ENCODE results near the gene DDX25.

The DDX25 gene

DNA sequence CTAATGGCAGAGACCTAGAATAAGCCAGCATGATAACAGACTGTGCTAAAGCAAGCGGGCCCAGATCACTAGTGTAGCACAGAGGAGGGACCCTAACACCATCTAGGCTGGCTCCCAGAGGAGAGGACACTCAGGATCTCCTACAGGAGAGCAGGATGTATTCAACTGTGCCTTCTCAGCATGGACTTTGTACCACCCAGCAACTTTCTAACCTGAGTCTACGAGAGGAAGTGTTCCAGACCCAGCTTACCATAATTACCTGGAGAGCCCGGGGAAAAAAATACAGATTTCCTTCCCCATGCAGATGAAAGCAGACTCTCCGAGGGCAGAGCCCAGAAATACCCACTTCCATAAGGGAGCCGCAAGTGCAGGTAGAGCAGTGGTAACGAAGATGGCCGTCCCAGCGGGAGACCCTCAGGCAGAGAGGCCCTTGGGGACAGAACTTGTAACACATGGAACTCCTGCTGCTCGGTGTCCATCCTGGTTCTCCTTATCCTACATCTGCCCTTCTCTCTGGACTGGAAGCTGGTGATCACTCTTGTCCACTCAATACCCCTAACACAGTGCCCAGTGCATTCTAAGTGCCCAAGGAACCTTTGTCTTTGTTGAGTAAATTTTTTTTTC lies 20.2 kb downstream of the DDX25 start:
- no peak overlapping the region for H3K9ac ChIP-seq (ENCODE audit: low read length)
- H4K91ac ChIP-seq (ENCODE audit: low read depth, low read length) = peak overlapping the region; percentile 39
- H3K27me3 ChIP-seq (ENCODE audit: insufficient read depth, low read length) = no peaks in the 10 kb centered on the region
- H2BK12ac ChIP-seq (ENCODE audit: low read length) = peak overlapping the region; percentile 79
- H3K4me2 ChIP-seq (ENCODE audit: low read length) = no peak overlapping the region
- H3K27ac ChIP-seq (ENCODE audit: low read depth, low read length) = no peak overlapping the region
- no peak overlapping the region for H4K12ac ChIP-seq (ENCODE audit: low read depth, low read length)
- WGBS (ENCODE audit: extremely low coverage, insufficient coverage, insufficient read length) = no CpG with 5 or more reads among the region's 9 CpGs
- no peak overlapping the region for H2AK5ac ChIP-seq (ENCODE audit: low read length)
- H3K14ac ChIP-seq (ENCODE audit: low read length) = peak overlapping the region; percentile 1
- H3K4ac ChIP-seq (ENCODE audit: low read depth, low read length) = no peak overlapping the region
- peaks cover 12 to 18% of the 10 kb centered on the region in 2 experiments for H3K4me1 ChIP-seq (ENCODE audit: control insufficient read depth in 1 of 2, insufficient read depth in 2 of 2, low read length in 2 of 2)
- H3K9me3 ChIP-seq (ENCODE audit: insufficient read depth, low read depth, low read length) = no peaks in the 10 kb centered on the region
- H2AFZ ChIP-seq (ENCODE audit: insufficient read depth, low read length, poor library complexity) = peak overlapping the region; percentile 60
- H3K23ac ChIP-seq (ENCODE audit: low read length) = no peak overlapping the region
- H3K79me2 ChIP-seq (ENCODE audit: control insufficient read depth, insufficient read depth, low read length, poor library complexity) = no peaks in the 10 kb centered on the region
- H3K4me3 ChIP-seq (ENCODE audit: low read depth, low read length) = no peak overlapping the region
- H2BK5ac ChIP-seq (ENCODE audit: low read depth, low read length, poor library complexity) = peak overlapping the region; percentile 45
- H4K8ac ChIP-seq (ENCODE audit: low read depth, low read length) = no peak overlapping the region
- no peak overlapping the region for H3K18ac ChIP-seq (ENCODE audit: low read length)
- H3K36me3 ChIP-seq (ENCODE audit: control insufficient read depth in 1 of 2, insufficient read depth in 2 of 2, low read length in 2 of 2) = no peaks in the 10 kb centered on the region
- no peak for DNase-seq
- H3K79me1 ChIP-seq (ENCODE audit: low read length) = peaks cover 4% of the 10 kb centered on the region
- no peak overlapping the region for H2BK120ac ChIP-seq (ENCODE audit: insufficient read depth, low read length, poor library complexity)

DNA sequence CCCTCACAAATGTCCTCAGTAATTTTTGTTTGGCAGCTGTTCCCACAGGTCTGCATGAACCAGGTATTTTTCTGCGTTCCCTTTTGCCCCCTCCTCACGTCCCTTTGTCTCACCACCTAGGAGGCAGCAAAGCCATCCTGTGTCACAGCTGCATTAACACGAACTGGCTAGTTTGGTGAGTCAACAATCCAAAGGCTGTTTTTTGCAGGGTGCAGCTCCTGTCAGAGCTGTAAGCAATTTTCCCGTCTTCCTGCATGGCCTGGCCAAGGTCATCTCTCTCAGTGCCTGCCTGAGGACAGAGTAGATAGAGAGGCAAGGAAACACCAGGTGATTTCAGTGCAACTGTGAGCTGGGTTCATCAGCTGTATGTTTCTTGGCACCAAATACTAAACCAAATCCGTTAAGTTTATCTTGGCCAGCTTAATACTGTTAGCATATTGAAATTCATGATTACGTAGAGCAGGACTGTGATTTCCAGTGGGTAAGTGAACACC lies 21.0 kb downstream of the DDX25 start:
- DNase-seq = no peak
- no peak overlapping the region for H2AK5ac ChIP-seq (ENCODE audit: low read length)
- H2BK12ac ChIP-seq (ENCODE audit: low read length) = peak overlapping the region; percentile 50
- no peak overlapping the region for H3K4me3 ChIP-seq (ENCODE audit: low read depth, low read length)
- H3K79me1 ChIP-seq (ENCODE audit: low read length) = peaks cover 4% of the 10 kb centered on the region
- H3K23ac ChIP-seq (ENCODE audit: low read length) = no peak overlapping the region
- no peak overlapping the region for H3K18ac ChIP-seq (ENCODE audit: low read length)
- H3K27me3 ChIP-seq (ENCODE audit: insufficient read depth, low read length) = no peaks in the 10 kb centered on the region
- no peaks in the 10 kb centered on the region for H3K79me2 ChIP-seq (ENCODE audit: control insufficient read depth, insufficient read depth, low read length, poor library complexity)
- no peaks in the 10 kb centered on the region for H3K9me3 ChIP-seq (ENCODE audit: insufficient read depth, low read depth, low read length)
- H3K36me3 ChIP-seq (ENCODE audit: control insufficient read depth in 1 of 2, insufficient read depth in 2 of 2, low read length in 2 of 2) = no peaks in the 10 kb centered on the region
- no peak overlapping the region for H3K4me2 ChIP-seq (ENCODE audit: low read length)
- H4K91ac ChIP-seq (ENCODE audit: low read depth, low read length) = no peak overlapping the region
- H2BK5ac ChIP-seq (ENCODE audit: low read depth, low read length, poor library complexity) = no peak overlapping the region
- no peak overlapping the region for H4K8ac ChIP-seq (ENCODE audit: low read depth, low read length)
- no CpG with 5 or more reads among the region's 6 CpGs for WGBS (ENCODE audit: extremely low coverage, insufficient coverage, insufficient read length)
- no peak overlapping the region for H2AFZ ChIP-seq (ENCODE audit: insufficient read depth, low read length, poor library complexity)
- H3K27ac ChIP-seq (ENCODE audit: low read depth, low read length) = no peak overlapping the region
- H3K9ac ChIP-seq (ENCODE audit: low read length) = no peak overlapping the region
- no peak overlapping the region for H3K14ac ChIP-seq (ENCODE audit: low read length)
- no peak overlapping the region for H4K12ac ChIP-seq (ENCODE audit: low read depth, low read length)
- H3K4me1 ChIP-seq (ENCODE audit: control insufficient read depth in 1 of 2, insufficient read depth in 2 of 2, low read length in 2 of 2) = peaks cover 12 to 18% of the 10 kb centered on the region in 2 experiments
- no peak overlapping the region for H3K4ac ChIP-seq (ENCODE audit: low read depth, low read length)
- H2BK120ac ChIP-seq (ENCODE audit: insufficient read depth, low read length, poor library complexity) = no peak overlapping the region

DNA sequence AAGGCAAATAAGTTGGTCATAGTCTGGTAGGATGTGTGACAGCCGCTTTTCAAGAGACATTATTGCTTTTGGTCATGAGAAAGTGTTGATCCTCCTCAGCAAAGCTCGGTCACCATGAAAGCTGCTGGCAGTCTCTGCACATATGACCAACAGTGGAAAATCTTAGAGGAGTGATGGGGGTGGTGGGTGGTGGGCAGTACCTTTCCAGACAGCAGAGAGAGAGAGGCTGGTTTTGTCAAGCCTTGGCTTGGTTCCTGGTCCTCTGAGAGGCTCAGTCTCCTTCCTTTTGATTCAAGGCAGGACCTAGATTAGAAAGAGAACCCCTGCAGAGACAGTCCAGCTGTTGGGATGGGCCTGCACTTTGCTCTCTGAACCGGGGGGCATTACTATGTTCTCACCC lies 21.5 kb downstream of the DDX25 start:
- DNase-seq = no peak
- Histone ChIP-seq H3K79me2 (ENCODE audit: control insufficient read depth, insufficient read depth, low read length, poor library complexity) (no peaks in the 10 kb centered on the region), H3K79me1 (ENCODE audit: low read length) (peaks cover 4% of the 10 kb centered on the region), H4K91ac (ENCODE audit: low read depth, low read length) (peak overlapping the region; percentile 15), H3K4me1 (ENCODE audit: control insufficient read depth in 1 of 2, insufficient read depth in 2 of 2, low read length in 2 of 2) (peaks cover 12 to 18% of the 10 kb centered on the region in 2 experiments), H4K8ac (ENCODE audit: low read depth, low read length) (peak overlapping the region; percentile 34), H3K36me3 (ENCODE audit: control insufficient read depth in 1 of 2, insufficient read depth in 2 of 2, low read length in 2 of 2) (no peaks in the 10 kb centered on the region), H2AFZ (ENCODE audit: insufficient read depth, low read length, poor library complexity) (no peak overlapping the region), H3K4me2 (ENCODE audit: low read length) (no peak overlapping the region), H2AK5ac (ENCODE audit: low read length) (no peak overlapping the region), H2BK5ac (ENCODE audit: low read depth, low read length, poor library complexity) (peak overlapping the region; percentile 7), H2BK120ac (ENCODE audit: insufficient read depth, low read length, poor library complexity) (no peak overlapping the region), H3K4ac (ENCODE audit: low read depth, low read length) (no peak overlapping the region), H4K12ac (ENCODE audit: low read depth, low read length) (no peak overlapping the region), H3K18ac (ENCODE audit: low read length) (no peak overlapping the region), H3K27me3 (ENCODE audit: insufficient read depth, low read length) (no peaks in the 10 kb centered on the region), H3K9ac (ENCODE audit: low read length) (no peak overlapping the region), H3K14ac (ENCODE audit: low read length) (no peak overlapping the region), H3K23ac (ENCODE audit: low read length) (no peak overlapping the region), H2BK12ac (ENCODE audit: low read length) (no peak overlapping the region), H3K9me3 (ENCODE audit: insufficient read depth, low read depth, low read length) (no peaks in the 10 kb centered on the region), H3K27ac (ENCODE audit: low read depth, low read length) (no peak overlapping the region), H3K4me3 (ENCODE audit: low read depth, low read length) (no peak overlapping the region)
- WGBS (ENCODE audit: extremely low coverage, insufficient coverage, insufficient read length) = no CpG with 5 or more reads among the region's 3 CpGs

DNA sequence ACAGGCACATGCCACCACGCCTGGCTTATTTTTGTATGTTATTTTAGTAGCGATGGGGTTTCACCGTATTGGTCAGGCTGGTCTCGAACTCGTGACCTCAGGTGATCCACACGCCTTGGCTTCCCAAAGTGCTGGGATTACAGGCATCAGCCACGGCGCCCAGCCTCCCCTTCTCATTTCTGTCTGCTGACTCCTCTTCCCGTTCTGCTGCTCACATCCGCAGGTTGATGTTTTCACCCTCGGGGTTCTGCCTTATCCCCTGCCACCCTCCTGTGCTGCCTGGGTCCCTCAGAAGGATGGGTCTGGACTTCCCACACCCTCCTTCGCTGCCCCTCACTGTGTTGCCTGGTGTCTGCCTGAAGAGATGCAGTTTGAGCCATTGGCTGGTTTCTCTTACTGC lies 22.4 kb downstream of the DDX25 start:
- Histone ChIP-seq H2BK5ac (ENCODE audit: low read depth, low read length, poor library complexity) (no peak overlapping the region), H3K36me3 (ENCODE audit: control insufficient read depth in 1 of 2, insufficient read depth in 2 of 2, low read length in 2 of 2) (no peaks in the 10 kb centered on the region), H2AK5ac (ENCODE audit: low read length) (peak overlapping the region; percentile 53), H3K27ac (ENCODE audit: low read depth, low read length) (no peak overlapping the region), H3K23ac (ENCODE audit: low read length) (no peak overlapping the region), H2AFZ (ENCODE audit: insufficient read depth, low read length, poor library complexity) (no peak overlapping the region), H3K14ac (ENCODE audit: low read length) (peak overlapping the region; percentile 34), H3K79me2 (ENCODE audit: control insufficient read depth, insufficient read depth, low read length, poor library complexity) (no peaks in the 10 kb centered on the region), H2BK120ac (ENCODE audit: insufficient read depth, low read length, poor library complexity) (no peak overlapping the region), H3K9ac (ENCODE audit: low read length) (no peak overlapping the region), H3K4ac (ENCODE audit: low read depth, low read length) (no peak overlapping the region), H3K18ac (ENCODE audit: low read length) (peak overlapping the region; percentile 35), H2BK12ac (ENCODE audit: low read length) (peak overlapping the region; percentile 65), H4K91ac (ENCODE audit: low read depth, low read length) (peak overlapping the region; percentile 35), H3K79me1 (ENCODE audit: low read length) (peaks cover 4% of the 10 kb centered on the region), H3K4me3 (ENCODE audit: low read depth, low read length) (no peak overlapping the region), H3K9me3 (ENCODE audit: insufficient read depth, low read depth, low read length) (no peaks in the 10 kb centered on the region), H3K4me1 (ENCODE audit: control insufficient read depth in 1 of 2, insufficient read depth in 2 of 2, low read length in 2 of 2) (peaks cover 12 to 18% of the 10 kb centered on the region in 2 experiments), H4K8ac (ENCODE audit: low read depth, low read length) (no peak overlapping the region), H3K27me3 (ENCODE audit: insufficient read depth, low read length) (no peaks in the 10 kb centered on the region), H4K12ac (ENCODE audit: low read depth, low read length) (no peak overlapping the region), H3K4me2 (ENCODE audit: low read length) (no peak overlapping the region)
- WGBS (ENCODE audit: extremely low coverage, insufficient coverage, insufficient read length) = no CpG with 5 or more reads among the region's 12 CpGs
- DNase-seq = no peak

Measured in trophoblast cell (in vitro differentiated cells and primary cell).